Thyroid gland (tissue), 4 donors: Measurements from ENCODE around the gene RHOB.
"Not testable (repeated sequence)": the region's sequence is repeated elsewhere in the genome, so short reads cannot be mapped to it uniquely, and the experiment has no call there.

Source experiments
- CTCF ChIP-seq, 6 experiments: fragments of 200-600 bp in 3 of 6; fragments of 450-650 bp in 3 of 6; sonication (generic) in 3 of 6; IDR thresholded peaks; one replicate each; pipeline ENCODE4 v1.5.1; 2016 to 2019; ENCODE audit warnings: antibody characterized with exemption in 6 of 6, mild to moderate bottlenecking in 2 of 6, inconsistent platforms in 1 of 6, moderate library complexity in 1 of 6
- POLR2A ChIP-seq, 2 donors: fragments of 450-650 bp; IDR thresholded peaks; one replicate each; pipeline ENCODE4 v1.6.1; 2017; ENCODE audit warnings: antibody characterized with exemption in 2 of 2, mild to moderate bottlenecking in 2 of 2, moderate library complexity in 1 of 2

- TF ChIP-seq CTCF, POLR2A (IDR thresholded peaks at IDR 0.05): not testable (repeated sequence)
Observed at GRCh38 chr2:20458737-20459484, 12.0 kb downstream of the RHOB start.
